Measurements from ENCODE around the gene MFN2.

GRCh38 chr1:11963622-11964021 is 16.6 kb upstream of the MFN2 start:
- TF ChIP-seq, protein P1, sequence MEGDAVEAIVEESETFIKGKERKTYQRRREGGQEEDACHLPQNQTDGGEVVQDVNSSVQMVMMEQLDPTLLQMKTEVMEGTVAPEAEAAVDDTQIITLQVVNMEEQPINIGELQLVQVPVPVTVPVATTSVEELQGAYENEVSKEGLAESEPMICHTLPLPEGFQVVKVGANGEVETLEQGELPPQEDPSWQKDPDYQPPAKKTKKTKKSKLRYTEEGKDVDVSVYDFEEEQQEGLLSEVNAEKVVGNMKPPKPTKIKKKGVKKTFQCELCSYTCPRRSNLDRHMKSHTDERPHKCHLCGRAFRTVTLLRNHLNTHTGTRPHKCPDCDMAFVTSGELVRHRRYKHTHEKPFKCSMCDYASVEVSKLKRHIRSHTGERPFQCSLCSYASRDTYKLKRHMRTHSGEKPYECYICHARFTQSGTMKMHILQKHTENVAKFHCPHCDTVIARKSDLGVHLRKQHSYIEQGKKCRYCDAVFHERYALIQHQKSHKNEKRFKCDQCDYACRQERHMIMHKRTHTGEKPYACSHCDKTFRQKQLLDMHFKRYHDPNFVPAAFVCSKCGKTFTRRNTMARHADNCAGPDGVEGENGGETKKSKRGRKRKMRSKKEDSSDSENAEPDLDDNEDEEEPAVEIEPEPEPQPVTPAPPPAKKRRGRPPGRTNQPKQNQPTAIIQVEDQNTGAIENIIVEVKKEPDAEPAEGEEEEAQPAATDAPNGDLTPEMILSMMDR (conservative IDR thresholded peaks at IDR 0.05): no peak
- no peak for TF ChIP-seq EZH2 (IDR thresholded peaks at IDR 0.05; ENCODE audit: low read depth)
